ENCODE results near the gene DYNC1LI1. TPM values are rescaled to one million over a fixed set of nuclear protein-coding genes. Genes with fewer than 3 reads are reported as not detected.

The DYNC1LI1 gene
- total and polyA plus RNA-seq, 4 donors = 9.2 to 21.1 (median 13.6) TPM

DNA sequence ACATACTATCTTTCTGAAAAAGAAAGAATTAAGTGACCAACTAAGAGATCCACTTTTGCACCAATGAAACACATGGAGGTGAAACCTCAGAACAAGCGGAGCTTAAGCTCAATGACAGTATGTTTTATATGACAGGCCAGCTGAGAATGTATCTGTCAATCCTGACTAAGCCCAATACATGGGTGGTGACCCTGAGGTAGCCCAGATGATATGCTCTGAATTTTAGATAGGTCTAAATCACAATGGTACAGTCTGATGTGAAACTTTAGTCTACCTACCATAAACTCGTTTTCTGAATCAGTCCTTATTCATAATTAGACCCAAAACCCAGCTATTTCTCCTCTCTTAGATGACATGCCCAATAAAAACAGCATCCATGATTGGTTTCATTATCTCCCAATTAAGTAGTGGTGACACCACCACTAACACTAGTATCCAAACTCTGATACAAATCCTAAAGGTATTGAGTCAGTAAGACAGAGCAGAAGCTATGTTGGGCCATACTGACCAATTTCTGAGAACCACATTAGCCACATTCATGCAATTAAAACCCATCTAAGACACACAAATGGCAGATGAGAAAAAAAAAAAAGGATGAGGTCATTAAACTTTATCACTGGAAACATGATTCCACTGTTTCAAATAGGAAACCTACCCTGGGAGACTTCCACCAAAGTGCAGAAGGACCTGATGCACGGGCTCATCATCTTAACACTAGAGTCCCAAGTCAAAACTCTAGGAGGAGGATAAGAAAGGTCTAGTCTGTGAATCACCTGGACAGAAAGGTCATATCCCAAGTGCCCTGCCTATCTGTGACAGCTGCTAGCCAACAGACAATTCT is 88.6 kb downstream of the DYNC1LI1 start:
- H3K27ac ChIP-seq (ENCODE audit: low read depth in 1 of 2, low read length in 2 of 2) = no peak overlapping the region
- 97% methylated on average over 3 of the region's 3 CpGs for WGBS

DNA sequence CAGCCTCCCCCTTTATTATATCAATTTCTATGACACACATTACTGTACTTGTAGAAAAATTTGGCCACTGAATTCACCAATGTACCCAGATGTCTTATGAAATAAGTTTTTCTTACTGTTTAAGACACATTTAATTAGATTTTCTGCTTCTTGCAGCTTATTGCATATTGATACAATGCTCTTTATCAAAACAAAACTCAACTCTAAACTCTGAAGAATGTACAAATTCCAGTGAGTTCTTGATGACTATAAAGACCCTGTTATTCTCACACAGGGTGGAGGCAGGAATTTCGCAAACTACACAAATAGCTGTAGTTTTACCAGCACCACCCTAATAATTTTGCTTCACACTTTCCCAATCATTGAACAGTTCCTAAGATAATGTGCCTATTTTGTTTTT is 90.1 kb downstream of the DYNC1LI1 start:
- no peaks in the 10 kb centered on the region for H3K4me1 ChIP-seq (ENCODE audit: control insufficient read depth in 4 of 4, insufficient read depth in 4 of 4, low read length in 3 of 4)
- H3K27ac ChIP-seq (ENCODE audit: low read depth in 1 of 2, low read length in 2 of 2) = no peak overlapping the region
- no peaks in the 10 kb centered on the region for H3K27me3 ChIP-seq (ENCODE audit: control insufficient read depth in 4 of 4, insufficient read depth in 4 of 4, low read length in 3 of 4)
- no peak for TF ChIP-seq FOXA2 (IDR thresholded peaks at IDR 0.05)
- TF ChIP-seq SP1 (IDR thresholded peaks at IDR 0.05) = no peak
- TF ChIP-seq, protein P1, sequence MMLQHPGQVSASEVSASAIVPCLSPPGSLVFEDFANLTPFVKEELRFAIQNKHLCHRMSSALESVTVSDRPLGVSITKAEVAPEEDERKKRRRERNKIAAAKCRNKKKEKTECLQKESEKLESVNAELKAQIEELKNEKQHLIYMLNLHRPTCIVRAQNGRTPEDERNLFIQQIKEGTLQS (IDR thresholded peaks at IDR 0.05) = no peak
- no peak for TF ChIP-seq HNF4G (IDR thresholded peaks at IDR 0.05)
- no peak for TF ChIP-seq RXRA (IDR thresholded peaks at IDR 0.05)
- TF ChIP-seq YY1 (IDR thresholded peaks at IDR 0.05) = no peak
- TF ChIP-seq, protein P2, sequence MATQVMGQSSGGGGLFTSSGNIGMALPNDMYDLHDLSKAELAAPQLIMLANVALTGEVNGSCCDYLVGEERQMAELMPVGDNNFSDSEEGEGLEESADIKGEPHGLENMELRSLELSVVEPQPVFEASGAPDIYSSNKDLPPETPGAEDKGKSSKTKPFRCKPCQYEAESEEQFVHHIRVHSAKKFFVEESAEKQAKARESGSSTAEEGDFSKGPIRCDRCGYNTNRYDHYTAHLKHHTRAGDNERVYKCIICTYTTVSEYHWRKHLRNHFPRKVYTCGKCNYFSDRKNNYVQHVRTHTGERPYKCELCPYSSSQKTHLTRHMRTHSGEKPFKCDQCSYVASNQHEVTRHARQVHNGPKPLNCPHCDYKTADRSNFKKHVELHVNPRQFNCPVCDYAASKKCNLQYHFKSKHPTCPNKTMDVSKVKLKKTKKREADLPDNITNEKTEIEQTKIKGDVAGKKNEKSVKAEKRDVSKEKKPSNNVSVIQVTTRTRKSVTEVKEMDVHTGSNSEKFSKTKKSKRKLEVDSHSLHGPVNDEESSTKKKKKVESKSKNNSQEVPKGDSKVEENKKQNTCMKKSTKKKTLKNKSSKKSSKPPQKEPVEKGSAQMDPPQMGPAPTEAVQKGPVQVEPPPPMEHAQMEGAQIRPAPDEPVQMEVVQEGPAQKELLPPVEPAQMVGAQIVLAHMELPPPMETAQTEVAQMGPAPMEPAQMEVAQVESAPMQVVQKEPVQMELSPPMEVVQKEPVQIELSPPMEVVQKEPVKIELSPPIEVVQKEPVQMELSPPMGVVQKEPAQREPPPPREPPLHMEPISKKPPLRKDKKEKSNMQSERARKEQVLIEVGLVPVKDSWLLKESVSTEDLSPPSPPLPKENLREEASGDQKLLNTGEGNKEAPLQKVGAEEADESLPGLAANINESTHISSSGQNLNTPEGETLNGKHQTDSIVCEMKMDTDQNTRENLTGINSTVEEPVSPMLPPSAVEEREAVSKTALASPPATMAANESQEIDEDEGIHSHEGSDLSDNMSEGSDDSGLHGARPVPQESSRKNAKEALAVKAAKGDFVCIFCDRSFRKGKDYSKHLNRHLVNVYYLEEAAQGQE (IDR thresholded peaks at IDR 0.05) = no peak
- TF ChIP-seq FOXA1 (IDR thresholded peaks at IDR 0.05) = no peak
- TF ChIP-seq, protein P3, sequence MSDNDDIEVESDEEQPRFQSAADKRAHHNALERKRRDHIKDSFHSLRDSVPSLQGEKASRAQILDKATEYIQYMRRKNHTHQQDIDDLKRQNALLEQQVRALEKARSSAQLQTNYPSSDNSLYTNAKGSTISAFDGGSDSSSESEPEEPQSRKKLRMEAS (IDR thresholded peaks at IDR 0.05) = no peak
- no peak for TF ChIP-seq JUND (IDR thresholded peaks at IDR 0.05)
- no peak for TF ChIP-seq GABPA (IDR thresholded peaks at IDR 0.05 in 1 of 2, conservative IDR thresholded peaks at IDR 0.05 in 1 of 2)
- TF ChIP-seq TAF1 (conservative IDR thresholded peaks at IDR 0.05) = no peak
- TF ChIP-seq HNF4A (conservative IDR thresholded peaks at IDR 0.05) = no peak
- no peak overlapping the region for H3K9ac ChIP-seq (ENCODE audit: low read depth in 1 of 2, low read length in 2 of 2)
- no peak overlapping the region for H3K4me3 ChIP-seq (ENCODE audit: low read depth in 1 of 3, low read length in 3 of 3)
- peaks cover 5 to 20% (median 16%) of the 10 kb centered on the region in 4 donors for H3K36me3 ChIP-seq (ENCODE audit: control insufficient read depth in 4 of 4, insufficient read depth in 3 of 4, low read depth in 1 of 4, low read length in 3 of 4)
- DNase-seq (ENCODE audit: low spot score) = no peak
- 93% methylated on average over 1 of the region's 1 CpG for WGBS
- no peaks in the 10 kb centered on the region for H3K9me3 ChIP-seq (ENCODE audit: control insufficient read depth in 4 of 4, low read length in 3 of 4)

More for the DNA sequence above, 88.6 kb downstream of the DYNC1LI1 start:
- TF ChIP-seq RAD21 (IDR thresholded peaks at IDR 0.05) (no peak), HNF4A (conservative IDR thresholded peaks at IDR 0.05) (no peak), YY1 (IDR thresholded peaks at IDR 0.05) (no peak), RXRA (IDR thresholded peaks at IDR 0.05) (no peak), SP1 (IDR thresholded peaks at IDR 0.05) (no peak)
- TF ChIP-seq, protein P4, sequence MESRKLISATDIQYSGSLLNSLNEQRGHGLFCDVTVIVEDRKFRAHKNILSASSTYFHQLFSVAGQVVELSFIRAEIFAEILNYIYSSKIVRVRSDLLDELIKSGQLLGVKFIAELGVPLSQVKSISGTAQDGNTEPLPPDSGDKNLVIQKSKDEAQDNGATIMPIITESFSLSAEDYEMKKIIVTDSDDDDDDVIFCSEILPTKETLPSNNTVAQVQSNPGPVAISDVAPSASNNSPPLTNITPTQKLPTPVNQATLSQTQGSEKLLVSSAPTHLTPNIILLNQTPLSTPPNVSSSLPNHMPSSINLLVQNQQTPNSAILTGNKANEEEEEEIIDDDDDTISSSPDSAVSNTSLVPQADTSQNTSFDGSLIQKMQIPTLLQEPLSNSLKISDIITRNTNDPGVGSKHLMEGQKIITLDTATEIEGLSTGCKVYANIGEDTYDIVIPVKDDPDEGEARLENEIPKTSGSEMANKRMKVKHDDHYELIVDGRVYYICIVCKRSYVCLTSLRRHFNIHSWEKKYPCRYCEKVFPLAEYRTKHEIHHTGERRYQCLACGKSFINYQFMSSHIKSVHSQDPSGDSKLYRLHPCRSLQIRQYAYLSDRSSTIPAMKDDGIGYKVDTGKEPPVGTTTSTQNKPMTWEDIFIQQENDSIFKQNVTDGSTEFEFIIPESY (IDR thresholded peaks at IDR 0.05) = no peak
- TF ChIP-seq, protein P2 (IDR thresholded peaks at IDR 0.05) = no peak
- Histone ChIP-seq H3K9me3 (ENCODE audit: control insufficient read depth in 4 of 4, low read length in 3 of 4) (no peaks in the 10 kb centered on the region), H3K27me3 (ENCODE audit: control insufficient read depth in 4 of 4, insufficient read depth in 4 of 4, low read length in 3 of 4) (no peaks in the 10 kb centered on the region), H3K4me1 (ENCODE audit: control insufficient read depth in 4 of 4, insufficient read depth in 4 of 4, low read length in 3 of 4) (no peaks in the 10 kb centered on the region), H3K9ac (ENCODE audit: low read depth in 1 of 2, low read length in 2 of 2) (no peak overlapping the region), H3K36me3 (ENCODE audit: control insufficient read depth in 4 of 4, insufficient read depth in 3 of 4, low read depth in 1 of 4, low read length in 3 of 4) (peaks cover 10 to 27% (median 20%) of the 10 kb centered on the region in 4 donors), H3K4me3 (ENCODE audit: low read depth in 1 of 3, low read length in 3 of 3) (no peak overlapping the region)
- DNase-seq (ENCODE audit: low spot score) = no peak
